Measurements from ENCODE around the gene PPM1M.
"Not testable (repeated sequence)": the region's sequence is repeated elsewhere in the genome, so short reads cannot be mapped to it uniquely, and the experiment has no call there.

PPM1M gene

GRCh38 chr3:52270252-52270754, 24.7 kb downstream of the PPM1M start:
- Mint-ChIP-seq H3K27ac (peak overlapping the region; percentile 45), H3K4me3 (no peak overlapping the region), H3K9me3 (peaks cover 4% of the 10 kb centered on the region), H3K36me3 (ENCODE audit: low read depth) (peaks cover 76% of the 10 kb centered on the region), H3K4me1 (peaks cover 11% of the 10 kb centered on the region), H3K27me3 (ENCODE audit: low read depth, poor library complexity) (no peaks in the 10 kb centered on the region)
- no peak for TF ChIP-seq CTCF (IDR thresholded peaks at IDR 0.05)
- DNase-seq, result no peak

- peaks cover 27% of the 10 kb centered on the region for H3K4me1 Mint-ChIP-seq
- H3K9me3 Mint-ChIP-seq; H3K27ac Mint-ChIP-seq; H3K4me3 Mint-ChIP-seq; H3K27me3 Mint-ChIP-seq (ENCODE audit: low read depth, poor library complexity); DNase-seq: not testable (repeated sequence)
- H3K36me3 Mint-ChIP-seq (ENCODE audit: low read depth), result peaks cover 68% of the 10 kb centered on the region
These were observed 26.6 kb downstream of the PPM1M start for GRCh38 chr3:52272172-52272571.

GRCh38 chr3:52272831-52273230, 27.3 kb downstream of the PPM1M start:
- no peak for TF ChIP-seq CTCF (IDR thresholded peaks at IDR 0.05)
- DNase-seq, result no peak
- no peak overlapping the region for H3K27ac Mint-ChIP-seq
- H3K36me3 Mint-ChIP-seq (ENCODE audit: low read depth), result peaks cover 61% of the 10 kb centered on the region
- H3K4me3 Mint-ChIP-seq, result no peak overlapping the region
- H3K9me3 Mint-ChIP-seq, result peaks cover 4% of the 10 kb centered on the region
- no peaks in the 10 kb centered on the region for H3K27me3 Mint-ChIP-seq (ENCODE audit: low read depth, poor library complexity)
- H3K4me1 Mint-ChIP-seq, result peaks cover 32% of the 10 kb centered on the region

GRCh38 chr3:52274781-52275180, 29.2 kb downstream of the PPM1M start:
- not testable (repeated sequence) for H3K4me3 Mint-ChIP-seq; H3K27me3 Mint-ChIP-seq (ENCODE audit: low read depth, poor library complexity); DNase-seq; H3K27ac Mint-ChIP-seq; H3K9me3 Mint-ChIP-seq
- peaks cover 51% of the 10 kb centered on the region for H3K36me3 Mint-ChIP-seq (ENCODE audit: low read depth)
- peaks cover 44% of the 10 kb centered on the region for H3K4me1 Mint-ChIP-seq

GRCh38 chr3:52277071-52277964, 31.8 kb downstream of the PPM1M start:
- peak overlapping the region; percentile 96 for H3K4me3 Mint-ChIP-seq
- DNase-seq, result peak; percentile 58
- peaks cover 43% of the 10 kb centered on the region for H3K4me1 Mint-ChIP-seq
- H3K36me3 Mint-ChIP-seq (ENCODE audit: low read depth), result peaks cover 37% of the 10 kb centered on the region
- TF ChIP-seq CTCF (IDR thresholded peaks at IDR 0.05), result no peak
- H3K27ac Mint-ChIP-seq, result peak overlapping the region; percentile 92
- H3K9me3 Mint-ChIP-seq, result peaks cover 4% of the 10 kb centered on the region
- H3K27me3 Mint-ChIP-seq (ENCODE audit: low read depth, poor library complexity), result no peaks in the 10 kb centered on the region

GRCh38 chr3:52277972-52278509, 32.5 kb downstream of the PPM1M start:
- H3K36me3 Mint-ChIP-seq (ENCODE audit: low read depth), result peaks cover 31% of the 10 kb centered on the region
- peak overlapping the region; percentile 100 for H3K27ac Mint-ChIP-seq
- no peaks in the 10 kb centered on the region for H3K27me3 Mint-ChIP-seq (ENCODE audit: low read depth, poor library complexity)
- peak; percentile 74 for DNase-seq
- H3K4me3 Mint-ChIP-seq, result peak overlapping the region; percentile 96
- peaks cover 4% of the 10 kb centered on the region for H3K9me3 Mint-ChIP-seq
- peaks cover 43% of the 10 kb centered on the region for H3K4me1 Mint-ChIP-seq
- TF ChIP-seq CTCF (IDR thresholded peaks at IDR 0.05), result no peak
